ENCODE results near the gene WDR82.

The WDR82 gene

GRCh38 chr3:52269776-52270175, 8.7 kb downstream of the WDR82 start:
- DNase-seq (ENCODE audit: low spot score in 2 of 2) = no peak
- Histone ChIP-seq H3K36me3 (replicated peaks) (peaks cover 89% of the 10 kb centered on the region), H3K4me3 (no peak overlapping the region), H3K27me3 (ENCODE audit: low read depth) (no peaks in the 10 kb centered on the region), H3K9me3 (no peaks in the 10 kb centered on the region), H3K4me1 (peaks cover 16% of the 10 kb centered on the region)
- in situ Hi-C loops (cut with MboI; ENCODE audit: low sequenced_read_pairs) = loop anchor here (25.0 kb wide), 1 partner anchor 418 kb away; the partner anchor contains the start of genes GNL3 and PBRM1

DNA sequence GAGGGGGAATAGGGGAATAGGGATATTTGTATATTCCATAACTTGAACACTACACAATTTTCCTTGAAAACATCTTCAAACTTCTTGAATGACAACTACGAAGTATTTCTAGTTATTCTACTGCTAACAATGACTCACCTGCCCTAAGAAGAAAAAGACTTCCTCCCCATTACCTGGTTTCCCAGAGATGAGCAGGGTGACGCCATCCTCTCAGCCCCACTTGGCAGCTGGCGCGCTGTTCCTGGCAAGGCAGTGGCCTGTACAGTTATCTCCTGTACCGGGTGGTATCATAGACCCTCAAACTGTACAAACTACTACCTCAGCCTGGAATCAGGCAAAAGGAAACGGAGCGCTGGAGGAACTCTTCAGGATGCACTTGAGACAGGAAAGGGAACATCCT, 10.4 kb downstream of the WDR82 start:
- no peak overlapping the region for H3K4me3 ChIP-seq
- in situ Hi-C loops (cut with MboI; ENCODE audit: low sequenced_read_pairs) = loop anchor here (25.0 kb wide), 1 partner anchor 419 kb away; the partner anchor contains the start of genes GNL3 and PBRM1
- H3K36me3 ChIP-seq (replicated peaks) = peaks cover 92% of the 10 kb centered on the region
- peaks cover 6% of the 10 kb centered on the region for H3K4me1 ChIP-seq
- H3K9me3 ChIP-seq = no peaks in the 10 kb centered on the region
- H3K27me3 ChIP-seq (ENCODE audit: low read depth) = no peaks in the 10 kb centered on the region
- no peak for DNase-seq (ENCODE audit: low spot score in 2 of 2)

DNA sequence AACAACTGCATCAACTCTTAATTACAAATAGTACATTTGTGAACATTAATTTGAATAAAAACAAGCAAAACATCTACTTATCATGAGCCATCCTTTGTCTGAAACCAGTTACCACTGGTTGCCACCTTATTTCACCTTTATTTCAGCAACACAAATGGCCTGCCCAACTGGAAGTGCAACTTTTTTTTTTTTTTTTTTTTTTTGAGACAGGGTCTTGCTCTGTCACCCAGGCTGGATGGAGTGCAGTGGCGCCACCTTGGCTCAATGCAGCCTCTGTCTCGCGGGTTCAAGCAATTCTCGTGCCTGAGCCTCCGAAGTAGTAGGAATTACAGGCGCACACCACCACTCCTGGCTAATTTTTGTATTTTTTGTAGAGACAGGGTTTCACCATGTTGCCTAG, 13.1 kb downstream of the WDR82 start:
- Histone ChIP-seq H3K27me3 (ENCODE audit: low read depth) (no peaks in the 10 kb centered on the region), H3K9me3 (no peaks in the 10 kb centered on the region), H3K36me3 (replicated peaks) (peaks cover 96% of the 10 kb centered on the region), H3K4me3 (no peak overlapping the region), H3K4me1 (no peaks in the 10 kb centered on the region)
- in situ Hi-C loops (cut with MboI; ENCODE audit: low sequenced_read_pairs) = loop anchor here (25.0 kb wide), 1 partner anchor 422 kb away; the partner anchor contains the start of genes GNL3 and PBRM1
- no peak for DNase-seq (ENCODE audit: low spot score in 2 of 2)

DNA sequence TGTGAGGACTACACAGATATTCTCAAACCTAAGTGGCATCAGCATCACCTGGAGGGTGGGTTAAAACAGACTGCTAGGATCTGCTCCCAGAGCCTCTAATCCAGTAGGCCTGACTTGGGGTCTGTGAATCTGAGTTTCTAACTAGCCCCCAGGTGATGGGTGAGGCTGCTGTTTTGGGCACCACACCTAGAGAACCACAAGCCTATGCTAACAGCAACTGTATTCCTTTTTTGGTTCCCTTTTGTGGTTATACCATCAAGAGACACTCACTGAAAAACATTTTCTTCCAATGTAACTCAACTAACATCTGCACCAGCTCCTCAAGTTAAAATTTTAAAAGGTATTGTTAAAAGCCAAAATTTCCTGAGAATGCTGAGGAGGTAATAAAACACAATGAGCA, 16.0 kb downstream of the WDR82 start:
- no peaks in the 10 kb centered on the region for H3K4me1 ChIP-seq
- no peak for DNase-seq (ENCODE audit: low spot score in 2 of 2)
- peaks cover 96% of the 10 kb centered on the region for H3K36me3 ChIP-seq (replicated peaks)
- in situ Hi-C loops (cut with MboI; ENCODE audit: low sequenced_read_pairs) = loop anchor here (25.0 kb wide), 1 partner anchor 425 kb away; the partner anchor contains the start of genes GNL3 and PBRM1
- no peak overlapping the region for H3K4me3 ChIP-seq
- H3K27me3 ChIP-seq (ENCODE audit: low read depth) = no peaks in the 10 kb centered on the region
- H3K9me3 ChIP-seq = no peaks in the 10 kb centered on the region

DNA sequence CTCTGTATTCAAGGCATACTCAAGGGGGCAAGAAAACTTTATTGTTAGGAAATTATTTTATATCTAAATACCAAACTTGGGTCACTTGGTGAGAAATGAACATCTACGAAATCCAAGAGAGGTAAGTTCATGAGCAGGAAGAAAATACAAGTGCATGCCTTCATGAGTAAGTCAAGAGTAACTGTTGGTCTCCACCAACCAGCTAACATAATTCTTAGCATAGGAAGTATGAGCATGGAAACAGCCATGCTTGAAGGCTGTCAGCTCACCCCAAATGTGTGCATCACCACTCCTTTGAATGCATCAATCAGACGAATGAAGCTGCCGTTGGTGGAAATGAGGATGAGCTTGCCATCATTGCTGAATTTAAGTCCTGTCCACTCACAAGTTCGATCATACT, 19.0 kb downstream of the WDR82 start:
- no peaks in the 10 kb centered on the region for H3K27me3 ChIP-seq (ENCODE audit: low read depth)
- H3K9me3 ChIP-seq = no peaks in the 10 kb centered on the region
- no peaks in the 10 kb centered on the region for H3K4me1 ChIP-seq
- DNase-seq (ENCODE audit: low spot score in 2 of 2) = no peak
- peaks cover 89% of the 10 kb centered on the region for H3K36me3 ChIP-seq (replicated peaks)
- H3K4me3 ChIP-seq = no peak overlapping the region
- in situ Hi-C loops (cut with MboI; ENCODE audit: low sequenced_read_pairs) = loop anchor here (25.0 kb wide), 1 partner anchor 428 kb away; the partner anchor contains the start of genes GNL3 and PBRM1

DNA sequence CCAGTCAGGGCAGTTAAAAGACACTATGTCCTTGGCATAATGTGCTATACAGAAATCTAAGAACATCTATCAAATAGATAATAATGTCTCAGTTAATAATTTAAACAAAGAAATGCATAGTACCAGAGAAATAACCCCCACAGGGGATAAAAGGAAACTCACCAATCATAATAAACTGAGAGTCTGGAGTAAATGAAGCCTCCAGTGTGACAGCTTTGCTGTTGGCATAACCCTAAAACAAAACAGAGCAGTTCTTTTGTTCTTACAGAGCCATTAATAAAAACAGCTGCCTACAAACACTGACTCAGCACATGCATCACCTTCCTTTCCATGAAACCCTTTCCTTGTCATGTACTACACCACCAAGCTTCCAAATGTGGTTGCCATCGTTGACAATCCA, 19.4 kb downstream of the WDR82 start:
- in situ Hi-C loops (cut with MboI; ENCODE audit: low sequenced_read_pairs) = loop anchor here (25.0 kb wide), 1 partner anchor 428 kb away; the partner anchor contains the start of genes GNL3 and PBRM1
- no peaks in the 10 kb centered on the region for H3K9me3 ChIP-seq
- no peaks in the 10 kb centered on the region for H3K27me3 ChIP-seq (ENCODE audit: low read depth)
- no peaks in the 10 kb centered on the region for H3K4me1 ChIP-seq
- no peak for DNase-seq (ENCODE audit: low spot score in 2 of 2)
- peaks cover 89% of the 10 kb centered on the region for H3K36me3 ChIP-seq (replicated peaks)
- no peak overlapping the region for H3K4me3 ChIP-seq

DNA sequence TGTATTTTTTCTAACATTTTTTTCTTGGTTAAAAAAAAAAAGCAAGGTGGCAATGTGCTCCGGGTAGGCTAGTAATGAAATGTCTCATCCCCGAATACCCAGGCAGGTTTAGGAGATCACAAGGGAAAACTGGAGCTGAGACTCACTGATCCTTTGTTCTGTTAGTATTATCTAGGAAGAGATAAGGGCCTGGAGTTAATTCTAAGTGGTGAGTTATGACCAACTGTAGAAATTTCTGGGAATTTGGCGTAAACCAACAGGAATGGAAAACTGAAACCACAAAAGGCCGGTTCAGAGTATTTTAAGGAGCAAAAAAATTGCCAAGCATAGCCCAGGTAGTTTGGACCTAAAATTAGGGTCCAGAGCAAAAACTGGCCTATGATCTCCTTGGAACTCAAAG, 20.5 kb downstream of the WDR82 start:
- peaks cover 89% of the 10 kb centered on the region for H3K36me3 ChIP-seq (replicated peaks)

GRCh38 chr3:52256622-52257021, 21.8 kb downstream of the WDR82 start:
- Histone ChIP-seq H3K4me1 (no peaks in the 10 kb centered on the region), H3K36me3 (replicated peaks) (peaks cover 88% of the 10 kb centered on the region), H3K9me3 (no peaks in the 10 kb centered on the region), H3K27me3 (ENCODE audit: low read depth) (no peaks in the 10 kb centered on the region), H3K4me3 (no peak overlapping the region)
- DNase-seq (ENCODE audit: low spot score in 2 of 2) = no peak
- in situ Hi-C loops (cut with MboI; ENCODE audit: low sequenced_read_pairs) = loop anchor here (25.0 kb wide), 1 partner anchor 431 kb away; the partner anchor contains the start of genes GNL3 and PBRM1

More for the DNA sequence above, 20.5 kb downstream of the WDR82 start:
- H3K4me1 ChIP-seq = no peaks in the 10 kb centered on the region
- no peak overlapping the region for H3K4me3 ChIP-seq
- in situ Hi-C loops (cut with MboI; ENCODE audit: low sequenced_read_pairs) = loop anchor here (25.0 kb wide), 1 partner anchor 429 kb away; the partner anchor contains the start of genes GNL3 and PBRM1
- no peak for DNase-seq (ENCODE audit: low spot score in 2 of 2)
- no peaks in the 10 kb centered on the region for H3K9me3 ChIP-seq
- H3K27me3 ChIP-seq (ENCODE audit: low read depth) = no peaks in the 10 kb centered on the region

DNA sequence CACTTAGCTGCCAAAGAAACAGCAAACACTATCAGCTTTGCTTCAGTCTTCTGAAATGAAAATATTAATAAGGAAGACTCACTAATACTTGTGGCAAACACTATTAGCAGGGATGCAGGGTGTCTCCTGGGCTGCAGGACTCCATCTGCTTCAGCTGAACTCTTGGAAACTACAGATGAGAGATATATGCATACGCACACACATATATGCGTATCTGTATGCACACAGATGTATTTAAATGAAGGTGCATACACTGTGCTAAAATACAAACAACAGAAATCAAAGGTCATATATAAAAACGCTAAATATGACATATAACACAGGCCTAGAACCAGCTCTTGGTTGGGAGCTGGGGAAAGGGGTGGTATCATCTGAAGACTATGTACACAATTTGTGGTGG, 22.3 kb downstream of the WDR82 start:
- in situ Hi-C loops (cut with MboI; ENCODE audit: low sequenced_read_pairs) = loop anchor here (25.0 kb wide), 1 partner anchor 431 kb away; the partner anchor contains the start of genes GNL3 and PBRM1
- Histone ChIP-seq H3K36me3 (replicated peaks) (peaks cover 86% of the 10 kb centered on the region), H3K4me1 (no peaks in the 10 kb centered on the region), H3K9me3 (no peaks in the 10 kb centered on the region), H3K27me3 (ENCODE audit: low read depth) (no peaks in the 10 kb centered on the region), H3K4me3 (no peak overlapping the region)
- no peak for DNase-seq (ENCODE audit: low spot score in 2 of 2)

DNA sequence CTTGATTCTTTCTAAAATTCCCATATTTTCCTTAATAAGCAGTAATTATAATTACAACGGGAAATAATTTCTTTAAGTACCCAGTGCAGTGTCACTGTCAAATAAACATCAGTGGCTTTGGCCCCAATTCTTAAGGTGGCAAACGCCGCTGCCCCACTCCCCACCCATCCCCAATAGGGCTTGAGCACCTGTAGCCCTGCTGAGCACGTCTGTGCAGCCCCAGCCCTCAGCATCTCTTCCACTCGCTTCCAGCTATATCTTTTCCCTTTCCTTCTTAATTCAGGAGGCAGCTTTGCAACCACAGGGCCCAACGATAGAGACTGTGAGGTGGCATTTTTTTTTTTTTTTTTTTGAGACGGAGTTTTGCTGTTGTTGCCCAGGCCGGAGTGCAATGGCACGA, 23.8 kb downstream of the WDR82 start:
- DNase-seq (ENCODE audit: low spot score in 2 of 2) = no peak
- H3K4me1 ChIP-seq = no peaks in the 10 kb centered on the region
- H3K9me3 ChIP-seq = no peaks in the 10 kb centered on the region
- no peak overlapping the region for H3K4me3 ChIP-seq
- peaks cover 76% of the 10 kb centered on the region for H3K36me3 ChIP-seq (replicated peaks)
- no peaks in the 10 kb centered on the region for H3K27me3 ChIP-seq (ENCODE audit: low read depth)
- in situ Hi-C loops (cut with MboI; ENCODE audit: low sequenced_read_pairs) = loop anchor here (25.0 kb wide), 1 partner anchor 433 kb away; the partner anchor contains the start of genes GNL3 and PBRM1

DNA sequence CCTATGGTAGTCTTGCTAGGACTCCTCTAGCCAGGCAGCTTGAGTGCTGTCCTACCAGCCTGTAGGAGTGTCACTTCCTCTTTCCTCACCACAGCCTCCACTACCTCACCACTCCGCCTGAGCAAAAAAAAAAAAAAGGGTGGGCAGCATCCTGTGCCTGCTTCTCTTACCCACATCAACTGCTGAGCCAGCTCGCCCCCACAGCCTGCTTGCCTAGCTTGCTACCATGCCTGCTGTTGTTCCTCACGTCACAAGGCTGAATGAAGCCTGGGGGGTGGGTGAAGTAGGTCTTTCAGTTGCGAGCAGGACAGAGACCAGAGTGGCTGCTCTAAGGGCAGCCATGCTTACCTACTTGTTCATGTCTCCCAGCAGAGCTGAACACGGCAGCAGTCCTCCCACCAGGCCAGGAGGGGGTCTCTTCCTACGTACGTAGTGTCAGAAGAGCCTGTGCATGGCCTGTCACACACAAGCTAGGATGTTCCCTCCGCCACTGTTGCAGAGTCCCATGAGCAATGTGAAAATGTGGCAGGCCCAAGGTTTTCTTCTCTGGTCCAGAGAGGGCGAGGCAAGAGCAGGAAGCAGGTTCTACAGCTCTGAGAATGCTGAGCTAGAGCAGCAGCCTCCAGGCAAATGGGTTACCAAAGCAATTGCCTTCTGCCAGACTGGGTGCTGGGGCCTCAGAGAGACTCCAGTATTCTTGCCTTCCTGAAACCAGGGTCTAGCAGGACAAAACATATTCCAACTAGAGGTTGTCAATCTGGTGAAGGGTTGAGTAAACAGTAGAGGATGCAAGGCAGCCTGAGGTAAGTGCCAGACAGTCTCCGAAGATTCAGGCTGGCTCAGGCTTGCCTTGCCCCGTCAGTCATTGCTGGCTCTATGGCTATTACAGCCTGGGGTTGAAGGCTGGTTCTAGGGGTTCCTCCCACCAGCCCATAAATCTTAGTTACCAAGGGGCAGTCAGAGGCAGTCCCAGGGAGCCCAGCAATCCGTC, 24.8 kb downstream of the WDR82 start:
- in situ Hi-C loops (cut with MboI; ENCODE audit: low sequenced_read_pairs) = loop anchor here (25.0 kb wide), 1 partner anchor 434 kb away; the partner anchor contains the start of genes GNL3 and PBRM1
- no peaks in the 10 kb centered on the region for H3K4me1 ChIP-seq
- H3K9me3 ChIP-seq = no peaks in the 10 kb centered on the region
- no peaks in the 10 kb centered on the region for H3K27me3 ChIP-seq (ENCODE audit: low read depth)
- H3K36me3 ChIP-seq (replicated peaks) = peaks cover 74% of the 10 kb centered on the region
- DNase-seq (ENCODE audit: low spot score in 2 of 2) = no peak
- H3K4me3 ChIP-seq = no peak overlapping the region

- in situ Hi-C loops (cut with MboI; ENCODE audit: low sequenced_read_pairs) = loop anchor here (25.0 kb wide), 1 partner anchor 437 kb away; the partner anchor contains the start of genes GNL3 and PBRM1
- no peak for DNase-seq (ENCODE audit: low spot score in 2 of 2)
Observed at GRCh38 chr3:52250122-52250521, 28.3 kb downstream of the WDR82 start.

GRCh38 chr3:52249683-52250082, 28.8 kb downstream of the WDR82 start:
- Histone ChIP-seq H3K9me3 (no peaks in the 10 kb centered on the region), H3K27me3 (ENCODE audit: low read depth) (no peaks in the 10 kb centered on the region), H3K4me1 (peaks cover 4% of the 10 kb centered on the region), H3K36me3 (replicated peaks) (peaks cover 46% of the 10 kb centered on the region), H3K4me3 (no peak overlapping the region)
- in situ Hi-C loops (cut with MboI; ENCODE audit: low sequenced_read_pairs) = loop anchor here (25.0 kb wide), 1 partner anchor 438 kb away; the partner anchor contains the start of genes GNL3 and PBRM1
- no peak for DNase-seq (ENCODE audit: low spot score in 2 of 2)

More at GRCh38 chr3:52250122-52250521, 28.3 kb downstream of the WDR82 start:
- peaks cover 46% of the 10 kb centered on the region for H3K36me3 ChIP-seq (replicated peaks)
- H3K27me3 ChIP-seq (ENCODE audit: low read depth) = no peaks in the 10 kb centered on the region
- no peak overlapping the region for H3K4me3 ChIP-seq
- no peaks in the 10 kb centered on the region for H3K9me3 ChIP-seq
- H3K4me1 ChIP-seq = peaks cover 3% of the 10 kb centered on the region

Data from HAP-1 (cell line).